DND-41 (cell line): Measurements from ENCODE around the gene VPS37D.

ENCODE experiments used
- ATAC-seq: fragments of 200-7000 bp; cut with Tn5 transposase; 3 replicates; pipeline ENCODE4 v1.9.1; 2021; ENCODE audit warnings: low read depth; ENCODE audit not compliant: insufficient read depth
- DNase-seq: peaks from one replicate; pipeline ENCODE4 v3.0.0-alpha.2; 2020
- H2AFZ ChIP-seq: 2 replicates; pipeline ENCODE4 v1.6.0; 2012; ENCODE audit warnings: low read depth, low read length
- H3K27ac ChIP-seq: 2 replicates; pipeline ENCODE4 v1.5.1; 2012; ENCODE audit warnings: low read length, inconsistent platforms
- H3K27me3 ChIP-seq: fragments of 200-600 bp; sonication (generic); 2 replicates; pipeline ENCODE4 v1.6.0; 2012; ENCODE audit warnings: low read length, mild to moderate bottlenecking, inconsistent platforms; ENCODE audit not compliant: insufficient read depth, poor library complexity
- H3K36me3 ChIP-seq: 2 replicates; pipeline ENCODE4 v1.5.1; 2012; ENCODE audit warnings: low read length, inconsistent platforms; ENCODE audit not compliant: insufficient read depth
- H3K4me1 ChIP-seq: 2 replicates; pipeline ENCODE4 v1.5.1; 2012; ENCODE audit warnings: mild to moderate bottlenecking, low read length; ENCODE audit not compliant: insufficient read depth
- H3K4me2 ChIP-seq: 2 replicates; pipeline ENCODE4 v1.6.0; 2012; ENCODE audit warnings: mild to moderate bottlenecking, moderate library complexity, low read length, inconsistent platforms; ENCODE audit not compliant: insufficient read depth
- H3K4me3 ChIP-seq, 2 experiments: fragments of 200-600 bp in 1 of 2; shearing (Covaris generic) in 1 of 2; 2 replicates each; pipeline ENCODE4 v1.5.1; 2012 to 2016; ENCODE audit warnings: inconsistent platforms in 2 of 2, low read length in 2 of 2, mild to moderate bottlenecking in 2 of 2, low read depth in 1 of 2, moderate library complexity in 1 of 2
- H3K79me2 ChIP-seq: 2 replicates; pipeline ENCODE4 v1.6.0; 2012; ENCODE audit warnings: low read length, inconsistent platforms; ENCODE audit not compliant: insufficient read depth
- H3K9ac ChIP-seq: 2 replicates; pipeline ENCODE4 v1.6.0; 2012; ENCODE audit warnings: low read depth, mild to moderate bottlenecking, inconsistent platforms, low read length, moderate library complexity
- H3K9me3 ChIP-seq: 2 replicates; pipeline ENCODE4 v1.5.1; 2012; ENCODE audit warnings: low read length, moderate library complexity, mild to moderate bottlenecking, inconsistent platforms; ENCODE audit not compliant: insufficient read depth, severe bottlenecking
- H4K20me1 ChIP-seq: 2 replicates; pipeline ENCODE4 v1.6.0; 2012; ENCODE audit warnings: low read length; ENCODE audit not compliant: insufficient read depth
- CTCF ChIP-seq: IDR thresholded peaks from 2 replicates; pipeline ENCODE4 v1.5.1; 2012; ENCODE audit warnings: borderline replicate concordance, low read length, moderate library complexity, mild to moderate bottlenecking; ENCODE audit not compliant: poor library complexity, severe bottlenecking; ENCODE audit errors: extremely low read depth
- EZH2 ChIP-seq: IDR thresholded peaks from 3 replicates; pipeline ENCODE4 v1.6.1; 2012; ENCODE audit warnings: borderline replicate concordance, low read depth, mild to moderate bottlenecking, moderate library complexity, low read length, inconsistent platforms; ENCODE audit not compliant: severe bottlenecking

Gene VPS37D

GRCh38 chr7:73633844-73634243 is 33.8 kb upstream of the VPS37D start:
- Histone ChIP-seq H4K20me1 (no peaks in the 10 kb centered on the region), H3K79me2 (no peaks in the 10 kb centered on the region), H3K36me3 (no peaks in the 10 kb centered on the region), H2AFZ (no peak overlapping the region), H3K27me3 (no peaks in the 10 kb centered on the region), H3K9me3 (no peaks in the 10 kb centered on the region), H3K27ac (no peak overlapping the region), H3K9ac (no peak overlapping the region), H3K4me2 (no peak overlapping the region), H3K4me1 (no peaks in the 10 kb centered on the region), H3K4me3 (no peak overlapping the region)
- ATAC-seq = no peak
- DNase-seq = no peak
- TF ChIP-seq EZH2 = no peak
- no peak for TF ChIP-seq CTCF

DNA sequence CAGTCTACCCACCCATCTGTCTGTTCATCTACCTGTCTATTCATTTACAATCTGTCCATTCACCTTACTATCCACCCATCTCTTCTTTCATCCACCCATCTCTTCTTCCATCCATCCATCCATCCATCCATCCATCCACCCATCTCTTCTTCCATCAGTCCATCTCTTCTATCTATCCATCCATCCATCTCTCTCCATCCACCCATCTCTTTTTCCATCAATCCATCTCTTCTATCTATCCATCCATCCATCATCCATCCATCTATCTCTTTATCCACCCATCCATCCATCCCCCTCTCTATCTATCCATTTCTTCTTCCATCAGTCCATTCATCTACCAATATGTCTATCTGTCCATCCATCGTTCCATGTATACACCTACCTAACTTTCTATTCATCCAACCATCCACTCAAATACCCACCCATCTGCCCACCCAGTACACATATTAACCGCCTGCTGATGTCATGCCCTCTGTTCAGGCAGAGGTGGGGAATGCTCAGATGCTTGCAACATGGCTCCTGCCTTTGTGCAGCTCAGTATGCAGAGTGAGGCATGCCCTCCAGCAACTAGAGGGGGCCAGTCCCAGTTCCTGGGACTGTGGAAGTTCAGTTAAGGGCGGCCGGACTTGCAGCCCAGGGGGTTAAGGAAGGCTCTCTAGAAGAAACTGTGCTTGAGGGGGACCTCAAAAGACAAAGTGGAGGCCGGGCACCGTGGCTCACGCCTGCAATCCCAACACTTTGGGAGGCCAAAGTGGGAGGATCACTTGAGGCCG is 32.0 kb upstream of the VPS37D start:
- Histone ChIP-seq H3K27ac (no peak overlapping the region), H3K9ac (no peak overlapping the region), H3K4me3 (no peak overlapping the region), H3K36me3 (no peaks in the 10 kb centered on the region), H2AFZ (no peak overlapping the region), H3K9me3 (no peaks in the 10 kb centered on the region), H3K27me3 (no peaks in the 10 kb centered on the region), H3K79me2 (no peaks in the 10 kb centered on the region), H3K4me1 (no peaks in the 10 kb centered on the region), H3K4me2 (no peak overlapping the region), H4K20me1 (no peaks in the 10 kb centered on the region)
- DNase-seq = no peak
- no peak for TF ChIP-seq CTCF
- TF ChIP-seq EZH2 = no peak
- ATAC-seq = no peak

DNA sequence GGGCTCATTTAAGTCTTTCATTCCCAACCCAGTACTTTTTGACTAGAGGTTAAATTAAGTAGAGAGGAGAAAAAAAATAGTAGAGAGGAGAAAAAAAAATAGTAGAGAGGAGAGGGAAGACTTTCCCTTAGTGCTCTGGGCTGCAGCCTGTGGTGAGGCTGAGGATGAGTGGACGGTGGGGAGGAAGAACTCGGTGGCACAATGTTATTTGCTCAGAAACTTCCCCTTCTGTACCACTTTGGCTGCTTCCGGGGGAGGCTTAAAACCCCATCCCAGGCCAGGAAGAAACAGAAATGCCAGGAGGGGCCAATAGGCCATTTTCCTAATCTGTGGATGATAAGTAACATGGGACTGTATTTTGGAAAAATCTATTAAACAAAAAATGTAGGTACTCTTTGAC is 28.7 kb upstream of the VPS37D start:
- ATAC-seq = no peak
- no peaks in the 10 kb centered on the region for H4K20me1 ChIP-seq
- H3K4me3 ChIP-seq = no peak overlapping the region
- no peak overlapping the region for H3K9ac ChIP-seq
- TF ChIP-seq EZH2 (no peak), CTCF (no peak)
- H2AFZ ChIP-seq = no peak overlapping the region
- no peak overlapping the region for H3K27ac ChIP-seq
- H3K4me2 ChIP-seq = no peak overlapping the region
- peaks cover 6% of the 10 kb centered on the region for H3K9me3 ChIP-seq
- H3K4me1 ChIP-seq = no peaks in the 10 kb centered on the region
- no peaks in the 10 kb centered on the region for H3K27me3 ChIP-seq
- no peaks in the 10 kb centered on the region for H3K36me3 ChIP-seq
- H3K79me2 ChIP-seq = no peaks in the 10 kb centered on the region
- no peak for DNase-seq
